K562 (cell line): ENCODE measurements around the gene NAP1L4. TPM values are rescaled to one million over a fixed set of nuclear protein-coding genes. Genes with fewer than 3 reads are reported as not detected.

Experiments used
- CEBPG ChIP-seq, 3 experiments: fragments of 200-800 bp in 1 of 3; sonication (Bioruptor generic) in 1 of 3; sonication (generic) in 1 of 3; formaldehyde crosslinking in 1 of 3; IDR thresholded peaks in 2 of 3; conservative IDR thresholded peaks in 1 of 3; 2 replicates each; pipeline versions ENCODE4 v1.6.1 to v1.8.0; 2016 to 2022; ENCODE audit warnings: missing compliant biosample characterization in 2 of 3, missing genetic modification characterization in 2 of 3, mild to moderate bottlenecking in 1 of 3, missing genetic modification reagents in 1 of 3
- ETV1 ChIP-seq: fragments of 450-650 bp; conservative IDR thresholded peaks from 2 replicates; pipeline ENCODE4 v1.6.1; 2016; ENCODE audit warnings: missing genetic modification characterization, control low read depth, low read depth, missing compliant biosample characterization
- MAFF ChIP-seq: IDR thresholded peaks from 2 replicates; pipeline ENCODE4 v1.6.1; 2012; ENCODE audit warnings: low read length, improper control_type of control experiment
- NFIX ChIP-seq: fragments of 250-450 bp; sonication (Bioruptor Pico); IDR thresholded peaks from 2 replicates; pipeline ENCODE4 v1.4.0; 2020; ENCODE audit warnings: low read depth, mild to moderate bottlenecking, moderate library complexity
- POLR2A ChIP-seq: fragments of 450-650 bp; conservative IDR thresholded peaks from 2 replicates; pipeline ENCODE4 v1.6.1; 2016
- PPARD ChIP-seq: fragments of 250-450 bp; sonication (Bioruptor Pico); IDR thresholded peaks from 2 replicates; pipeline ENCODE4 v1.8.0; 2022; ENCODE audit warnings: inconsistent platforms, mild to moderate bottlenecking, moderate library complexity
- SETDB1 ChIP-seq: IDR thresholded peaks from one replicate; pipeline ENCODE4 v1.6.1; 2012; ENCODE audit warnings: low read length, control low read depth, inconsistent platforms
- SMAD4 ChIP-seq: fragments of 250-450 bp; sonication (Bioruptor Pico); conservative IDR thresholded peaks from 2 replicates; pipeline ENCODE4 v1.8.0; 2021; ENCODE audit warnings: inconsistent platforms, mild to moderate bottlenecking, moderate library complexity
- ZNF79 ChIP-seq: fragments of 250-450 bp; sonication (Bioruptor Pico); IDR thresholded peaks from 2 replicates; pipeline ENCODE4 v1.4.0; 2020; ENCODE audit warnings: low read depth, mild to moderate bottlenecking, moderate library complexity
- polyA plus RNA-seq, 8 experiments: library from polyadenylated mRNA; depleted of rRNA in 4 of 8; stranded (reverse) in 5 of 8; unstranded in 3 of 8; fragments of >200 nt; fragmentation: Nextera tagmentation in 2 of 8; fragmentation: Illumina TruSeq in 1 of 8; extraction: Ambion mirVana in 2 of 8; extraction: Trizol in 1 of 8; gene quantifications; 2 replicates each; pipeline versions ENCODE4 v1.2.1 to v1.2.3, GENCODE V29; 2011 to 2014; ENCODE audit warnings: inconsistent platforms in 1 of 8, missing spikeins in 1 of 8
- total RNA-seq, 7 experiments: library from RNA; depleted of rRNA in 6 of 7; stranded (reverse); fragments of >200 nt in 6 of 7; fragmentation: Illumina TruSeq in 2 of 7; extraction: Trizol in 2 of 7; gene quantifications; 2 replicates each; pipeline versions ENCODE4 v1.2.1 to v1.2.3, GENCODE V29; 2011 to 2021; ENCODE audit warnings: low replicate concordance in 1 of 7
- TF ChIP-seq, protein P1 (sequence below), 2 experiments: fragments of 450-650 bp; formaldehyde crosslinking in 1 of 2; IDR thresholded peaks; 2 replicates each; pipeline versions ENCODE4 v1.4.0 to v1.6.1; 2014 to 2020; ENCODE audit warnings: mild to moderate bottlenecking in 2 of 2, borderline replicate concordance in 1 of 2, low read depth in 1 of 2
- TF ChIP-seq, protein P2 (sequence below): sonication (generic); formaldehyde crosslinking; IDR thresholded peaks from 2 replicates; pipeline ENCODE4 v1.9.0; 2022; ENCODE audit warnings: mild to moderate bottlenecking, missing genetic modification reagents

NAP1L4 gene
- total and polyA plus RNA-seq, 9 of the 15 experiments (the other 6 are each of a cell fraction or from before 2014, with no cell fraction given): 34.1 to 237 (median 179) TPM

DNA sequence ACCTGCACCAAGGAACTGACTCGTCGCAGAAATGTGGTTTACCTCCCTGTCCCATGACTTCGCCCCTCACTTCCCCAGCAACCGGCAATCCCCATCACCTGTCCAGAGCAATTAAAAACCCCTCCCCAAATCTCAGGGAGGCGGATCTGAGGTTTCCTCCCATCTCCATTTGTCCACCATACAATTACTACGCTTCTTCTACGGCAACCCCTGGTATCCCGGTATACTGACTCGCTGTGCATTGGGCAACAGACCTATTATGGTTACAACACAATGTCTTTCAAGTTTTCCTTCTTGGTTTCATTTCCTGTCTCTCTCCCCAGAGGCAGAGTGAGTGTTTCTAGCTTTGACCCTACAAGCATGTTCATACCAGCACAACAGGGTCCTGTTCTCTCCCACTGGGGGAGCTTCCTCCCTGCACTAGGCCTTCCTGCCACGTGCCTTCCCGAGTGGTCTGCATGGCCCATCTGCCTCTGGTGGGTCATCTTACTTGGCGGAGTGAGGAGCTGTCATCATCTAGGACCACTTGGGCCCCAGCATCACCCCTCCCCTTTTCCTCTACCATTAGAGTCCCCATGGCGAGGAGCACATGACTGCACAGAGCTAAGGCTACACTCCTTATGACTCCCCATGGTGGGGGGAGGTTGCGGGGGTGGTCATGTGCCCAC lies 30.3 kb upstream of the NAP1L4 start (continued):
- TF ChIP-seq ETV1 (no peak), SMAD4 (CRISPR knock-in tag) (no peak), NFIX (CRISPR knock-in tag) (no peak), MAFF (no peak), ZNF79 (no peak), PPARD (no peak), CEBPG (CRISPR knock-in tag; IDR thresholded peaks at IDR 0.05) (peak; percentile 42; the same call in 1 of the 2 replicates), CEBPG (tag; conservative IDR thresholded peaks at IDR 0.05 in 1 of 2, IDR thresholded peaks at IDR 0.05 in 1 of 2) (no peak), POLR2A (no peak), SETDB1 (no peak)
- TF ChIP-seq, protein P1, sequence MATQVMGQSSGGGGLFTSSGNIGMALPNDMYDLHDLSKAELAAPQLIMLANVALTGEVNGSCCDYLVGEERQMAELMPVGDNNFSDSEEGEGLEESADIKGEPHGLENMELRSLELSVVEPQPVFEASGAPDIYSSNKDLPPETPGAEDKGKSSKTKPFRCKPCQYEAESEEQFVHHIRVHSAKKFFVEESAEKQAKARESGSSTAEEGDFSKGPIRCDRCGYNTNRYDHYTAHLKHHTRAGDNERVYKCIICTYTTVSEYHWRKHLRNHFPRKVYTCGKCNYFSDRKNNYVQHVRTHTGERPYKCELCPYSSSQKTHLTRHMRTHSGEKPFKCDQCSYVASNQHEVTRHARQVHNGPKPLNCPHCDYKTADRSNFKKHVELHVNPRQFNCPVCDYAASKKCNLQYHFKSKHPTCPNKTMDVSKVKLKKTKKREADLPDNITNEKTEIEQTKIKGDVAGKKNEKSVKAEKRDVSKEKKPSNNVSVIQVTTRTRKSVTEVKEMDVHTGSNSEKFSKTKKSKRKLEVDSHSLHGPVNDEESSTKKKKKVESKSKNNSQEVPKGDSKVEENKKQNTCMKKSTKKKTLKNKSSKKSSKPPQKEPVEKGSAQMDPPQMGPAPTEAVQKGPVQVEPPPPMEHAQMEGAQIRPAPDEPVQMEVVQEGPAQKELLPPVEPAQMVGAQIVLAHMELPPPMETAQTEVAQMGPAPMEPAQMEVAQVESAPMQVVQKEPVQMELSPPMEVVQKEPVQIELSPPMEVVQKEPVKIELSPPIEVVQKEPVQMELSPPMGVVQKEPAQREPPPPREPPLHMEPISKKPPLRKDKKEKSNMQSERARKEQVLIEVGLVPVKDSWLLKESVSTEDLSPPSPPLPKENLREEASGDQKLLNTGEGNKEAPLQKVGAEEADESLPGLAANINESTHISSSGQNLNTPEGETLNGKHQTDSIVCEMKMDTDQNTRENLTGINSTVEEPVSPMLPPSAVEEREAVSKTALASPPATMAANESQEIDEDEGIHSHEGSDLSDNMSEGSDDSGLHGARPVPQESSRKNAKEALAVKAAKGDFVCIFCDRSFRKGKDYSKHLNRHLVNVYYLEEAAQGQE (IDR thresholded peaks at IDR 0.05; ENCODE audit: borderline replicate concordance): no peak
- TF ChIP-seq, protein P1 (CRISPR knock-in tag; IDR thresholded peaks at IDR 0.05; ENCODE audit: low read depth): no peak
- TF ChIP-seq, protein P2, sequence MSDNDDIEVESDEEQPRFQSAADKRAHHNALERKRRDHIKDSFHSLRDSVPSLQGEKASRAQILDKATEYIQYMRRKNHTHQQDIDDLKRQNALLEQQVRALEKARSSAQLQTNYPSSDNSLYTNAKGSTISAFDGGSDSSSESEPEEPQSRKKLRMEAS (CRISPR knock-in tag): no peak
